GM12874 (cell line): ENCODE data around the gene C1QTNF5.

ENCODE experiments used
- CTCF ChIP-seq: IDR thresholded peaks from 2 replicates; pipeline ENCODE4 v1.5.1; 2011; ENCODE audit warnings: low read depth, mild to moderate bottlenecking, control low read depth, low read length, moderate library complexity; ENCODE audit not compliant: insufficient read depth

C1QTNF5 gene

DNA sequence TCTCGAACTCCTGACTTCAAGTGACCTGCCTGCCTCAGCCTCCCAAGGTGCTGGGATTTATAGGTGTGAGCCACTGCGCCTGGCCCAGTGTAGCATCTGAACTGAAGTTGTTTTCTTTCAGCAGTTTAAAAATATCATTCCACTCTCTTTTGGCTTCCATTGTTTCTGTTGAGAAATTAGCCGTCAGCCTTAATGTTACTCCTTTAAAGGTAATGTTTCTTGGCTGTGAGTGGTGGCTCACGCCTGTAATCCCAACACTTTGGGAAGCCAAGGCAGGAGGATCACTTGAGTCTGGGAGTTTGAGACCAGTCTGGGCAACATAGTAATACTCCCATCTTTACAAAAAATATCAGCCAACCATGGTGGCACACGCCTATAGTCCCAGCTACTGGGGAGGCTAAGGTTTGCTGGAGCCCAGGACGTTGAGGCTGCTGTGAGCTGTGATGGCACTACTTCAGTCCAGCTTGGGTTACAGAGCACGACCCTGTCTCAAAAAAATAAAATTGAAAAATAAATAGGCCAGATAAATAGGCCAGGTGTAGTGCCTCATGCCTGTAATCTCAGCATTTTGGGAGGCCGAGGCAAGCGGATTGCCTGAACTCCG lies 49.7 kb downstream of the C1QTNF5 start:
- TF ChIP-seq CTCF, result no peak
